A549 (cell line): ENCODE measurements around the gene LSM3.

ENCODE experiments used
- JUN ChIP-seq, 2 experiments: fragments of >200 bp; sonication (Bioruptor Twin); formaldehyde crosslinking; IDR thresholded peaks; 2 replicates in 1 of 2; 3 replicates in 1 of 2; pipeline ENCODE4 v1.6.1; 2016 to 2017
- POLR2A ChIP-seq: IDR thresholded peaks from 2 replicates; pipeline ENCODE4 v1.6.1; 2012; ENCODE audit warnings: mild to moderate bottlenecking, low read length
- POLR2AphosphoS2 ChIP-seq: conservative IDR thresholded peaks from 2 replicates; pipeline ENCODE4 v1.6.1; 2012; ENCODE audit warnings: low read length, improper control_type of control experiment, inconsistent platforms
- RAD21 ChIP-seq, 2 experiments: fragments of >200 bp in 1 of 2; sonication (Bioruptor Twin) in 1 of 2; formaldehyde crosslinking in 1 of 2; IDR thresholded peaks in 1 of 2; conservative IDR thresholded peaks in 1 of 2; 2 replicates in 1 of 2; 3 replicates in 1 of 2; pipeline ENCODE4 v1.6.1; 2012 to 2018; ENCODE audit warnings: inconsistent platforms in 1 of 2
- RFX5 ChIP-seq: fragments of 450-650 bp; IDR thresholded peaks from 2 replicates; pipeline ENCODE4 v1.7.1; 2014; ENCODE audit warnings: antibody characterized with exemption, mild to moderate bottlenecking, moderate library complexity
- TF ChIP-seq, protein P1 (sequence below): fragments of >200 bp; sonication (Bioruptor Twin); formaldehyde crosslinking; IDR thresholded peaks from 3 replicates; pipeline ENCODE4 v1.5.1; 2016
- TF ChIP-seq, protein P2 (sequence below): IDR thresholded peaks from 2 replicates; pipeline ENCODE4 v1.6.1; 2012
- TF ChIP-seq, protein P3 (sequence below): fragments of 450-650 bp; IDR thresholded peaks from 2 replicates; pipeline ENCODE4 v1.6.1; 2014; ENCODE audit warnings: antibody characterized with exemption

DNA sequence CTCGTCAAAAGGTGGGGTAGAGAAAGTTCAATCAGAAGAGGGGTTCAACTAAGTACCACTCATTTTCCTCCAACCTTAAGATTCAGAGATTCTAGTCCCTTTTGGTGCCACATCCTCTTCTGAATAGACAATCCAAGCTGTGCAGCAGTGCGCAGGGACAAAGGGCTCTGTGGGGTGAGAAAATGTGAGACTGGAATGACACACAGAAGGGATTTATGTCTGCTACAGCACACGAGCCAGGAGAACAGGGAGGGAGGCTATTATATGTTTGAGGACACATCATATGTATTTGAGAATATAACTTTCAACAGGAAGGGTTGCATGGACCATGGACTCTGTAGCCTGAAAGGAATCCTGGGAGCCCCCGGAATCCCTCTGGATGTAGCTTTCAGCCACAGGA is 33.0 kb downstream of the LSM3 start:
- TF ChIP-seq, protein P1, sequence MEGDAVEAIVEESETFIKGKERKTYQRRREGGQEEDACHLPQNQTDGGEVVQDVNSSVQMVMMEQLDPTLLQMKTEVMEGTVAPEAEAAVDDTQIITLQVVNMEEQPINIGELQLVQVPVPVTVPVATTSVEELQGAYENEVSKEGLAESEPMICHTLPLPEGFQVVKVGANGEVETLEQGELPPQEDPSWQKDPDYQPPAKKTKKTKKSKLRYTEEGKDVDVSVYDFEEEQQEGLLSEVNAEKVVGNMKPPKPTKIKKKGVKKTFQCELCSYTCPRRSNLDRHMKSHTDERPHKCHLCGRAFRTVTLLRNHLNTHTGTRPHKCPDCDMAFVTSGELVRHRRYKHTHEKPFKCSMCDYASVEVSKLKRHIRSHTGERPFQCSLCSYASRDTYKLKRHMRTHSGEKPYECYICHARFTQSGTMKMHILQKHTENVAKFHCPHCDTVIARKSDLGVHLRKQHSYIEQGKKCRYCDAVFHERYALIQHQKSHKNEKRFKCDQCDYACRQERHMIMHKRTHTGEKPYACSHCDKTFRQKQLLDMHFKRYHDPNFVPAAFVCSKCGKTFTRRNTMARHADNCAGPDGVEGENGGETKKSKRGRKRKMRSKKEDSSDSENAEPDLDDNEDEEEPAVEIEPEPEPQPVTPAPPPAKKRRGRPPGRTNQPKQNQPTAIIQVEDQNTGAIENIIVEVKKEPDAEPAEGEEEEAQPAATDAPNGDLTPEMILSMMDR = no peak
- TF ChIP-seq, protein P2, sequence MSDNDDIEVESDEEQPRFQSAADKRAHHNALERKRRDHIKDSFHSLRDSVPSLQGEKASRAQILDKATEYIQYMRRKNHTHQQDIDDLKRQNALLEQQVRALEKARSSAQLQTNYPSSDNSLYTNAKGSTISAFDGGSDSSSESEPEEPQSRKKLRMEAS = no peak
- TF ChIP-seq RFX5 (no peak), POLR2A (no peak), JUN (IDR thresholded peaks at IDR 0.05) (no peak), POLR2AphosphoS2 (no peak), RAD21 (conservative IDR thresholded peaks at IDR 0.05 in 1 of 2, IDR thresholded peaks at IDR 0.05 in 1 of 2) (no peak)
- TF ChIP-seq, protein P3, sequence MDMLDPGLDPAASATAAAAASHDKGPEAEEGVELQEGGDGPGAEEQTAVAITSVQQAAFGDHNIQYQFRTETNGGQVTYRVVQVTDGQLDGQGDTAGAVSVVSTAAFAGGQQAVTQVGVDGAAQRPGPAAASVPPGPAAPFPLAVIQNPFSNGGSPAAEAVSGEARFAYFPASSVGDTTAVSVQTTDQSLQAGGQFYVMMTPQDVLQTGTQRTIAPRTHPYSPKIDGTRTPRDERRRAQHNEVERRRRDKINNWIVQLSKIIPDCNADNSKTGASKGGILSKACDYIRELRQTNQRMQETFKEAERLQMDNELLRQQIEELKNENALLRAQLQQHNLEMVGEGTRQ = no peak
